ENCODE data around the gene PLXDC2. TPM values are rescaled to one million over a fixed set of nuclear protein-coding genes. Genes with fewer than 3 reads are reported as not detected.

Gene PLXDC2
- total and polyA plus RNA-seq, 2 experiments from 2014 or later = 13.5 to 19.4 TPM

DNA sequence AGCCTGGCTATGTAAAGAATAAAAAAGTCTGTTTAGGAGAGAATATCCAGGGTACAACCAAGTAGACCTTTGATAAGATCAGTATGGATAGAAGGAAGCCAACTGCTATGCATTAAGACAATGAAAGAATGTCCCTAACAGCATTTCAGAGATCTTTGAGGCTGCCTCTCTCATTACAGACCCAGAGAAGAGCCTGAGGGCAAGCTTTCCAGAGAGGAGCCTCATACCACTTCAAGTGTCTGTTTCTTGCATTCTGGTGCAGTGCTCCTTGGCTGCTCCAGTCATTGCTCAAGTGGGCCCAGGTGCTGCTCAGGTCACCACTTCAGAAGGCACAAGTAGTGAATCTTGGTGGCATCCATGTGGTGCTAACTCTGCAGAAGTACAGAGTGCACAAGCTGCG, 514.0 kb downstream of the PLXDC2 start:
- Histone ChIP-seq H3F3A (replicated peaks; ENCODE audit: low read depth) (no peaks in the 10 kb centered on the region), H3K27me3 (ENCODE audit: insufficient read depth) (no peaks in the 10 kb centered on the region), H3K4me1 (ENCODE audit: insufficient read depth) (no peaks in the 10 kb centered on the region), H2AFZ (no peak overlapping the region), H3K9me2 (ENCODE audit: insufficient read depth) (peaks cover 4% of the 10 kb centered on the region), H3K79me2 (replicated peaks; ENCODE audit: insufficient read depth) (no peaks in the 10 kb centered on the region), H4K20me1 (replicated peaks; ENCODE audit: insufficient read depth) (no peaks in the 10 kb centered on the region), H3K4me3 (no peak overlapping the region), H3K36me3 (ENCODE audit: insufficient read depth) (no peaks in the 10 kb centered on the region; the same call in 1 of the 2 replicates), H3K27ac (ENCODE audit: low read depth) (no peak overlapping the region), H3K4me2 (no peak overlapping the region)
- DNase-seq (ENCODE audit: low spot score) = no peak
- Mint-ChIP-seq H3K27ac (no peak overlapping the region), H3K27me3 (ENCODE audit: insufficient read depth, low read depth, poor library complexity) (no peaks in the 10 kb centered on the region), H3K4me3 (no peak overlapping the region), H3K9me3 (peaks cover 26% of the 10 kb centered on the region), H3K4me1 (no peaks in the 10 kb centered on the region; the same call in 2 of the 3 replicates), H3K36me3 (ENCODE audit: low read depth) (peaks cover 23% of the 10 kb centered on the region)
- no peak for TF ChIP-seq REST (IDR thresholded peaks at IDR 0.05; ENCODE audit: unreplicated experiment)
- TF ChIP-seq ZNF114 (CRISPR knock-in tag; IDR thresholded peaks at IDR 0.05) = no peak
- TF ChIP-seq, protein P1, sequence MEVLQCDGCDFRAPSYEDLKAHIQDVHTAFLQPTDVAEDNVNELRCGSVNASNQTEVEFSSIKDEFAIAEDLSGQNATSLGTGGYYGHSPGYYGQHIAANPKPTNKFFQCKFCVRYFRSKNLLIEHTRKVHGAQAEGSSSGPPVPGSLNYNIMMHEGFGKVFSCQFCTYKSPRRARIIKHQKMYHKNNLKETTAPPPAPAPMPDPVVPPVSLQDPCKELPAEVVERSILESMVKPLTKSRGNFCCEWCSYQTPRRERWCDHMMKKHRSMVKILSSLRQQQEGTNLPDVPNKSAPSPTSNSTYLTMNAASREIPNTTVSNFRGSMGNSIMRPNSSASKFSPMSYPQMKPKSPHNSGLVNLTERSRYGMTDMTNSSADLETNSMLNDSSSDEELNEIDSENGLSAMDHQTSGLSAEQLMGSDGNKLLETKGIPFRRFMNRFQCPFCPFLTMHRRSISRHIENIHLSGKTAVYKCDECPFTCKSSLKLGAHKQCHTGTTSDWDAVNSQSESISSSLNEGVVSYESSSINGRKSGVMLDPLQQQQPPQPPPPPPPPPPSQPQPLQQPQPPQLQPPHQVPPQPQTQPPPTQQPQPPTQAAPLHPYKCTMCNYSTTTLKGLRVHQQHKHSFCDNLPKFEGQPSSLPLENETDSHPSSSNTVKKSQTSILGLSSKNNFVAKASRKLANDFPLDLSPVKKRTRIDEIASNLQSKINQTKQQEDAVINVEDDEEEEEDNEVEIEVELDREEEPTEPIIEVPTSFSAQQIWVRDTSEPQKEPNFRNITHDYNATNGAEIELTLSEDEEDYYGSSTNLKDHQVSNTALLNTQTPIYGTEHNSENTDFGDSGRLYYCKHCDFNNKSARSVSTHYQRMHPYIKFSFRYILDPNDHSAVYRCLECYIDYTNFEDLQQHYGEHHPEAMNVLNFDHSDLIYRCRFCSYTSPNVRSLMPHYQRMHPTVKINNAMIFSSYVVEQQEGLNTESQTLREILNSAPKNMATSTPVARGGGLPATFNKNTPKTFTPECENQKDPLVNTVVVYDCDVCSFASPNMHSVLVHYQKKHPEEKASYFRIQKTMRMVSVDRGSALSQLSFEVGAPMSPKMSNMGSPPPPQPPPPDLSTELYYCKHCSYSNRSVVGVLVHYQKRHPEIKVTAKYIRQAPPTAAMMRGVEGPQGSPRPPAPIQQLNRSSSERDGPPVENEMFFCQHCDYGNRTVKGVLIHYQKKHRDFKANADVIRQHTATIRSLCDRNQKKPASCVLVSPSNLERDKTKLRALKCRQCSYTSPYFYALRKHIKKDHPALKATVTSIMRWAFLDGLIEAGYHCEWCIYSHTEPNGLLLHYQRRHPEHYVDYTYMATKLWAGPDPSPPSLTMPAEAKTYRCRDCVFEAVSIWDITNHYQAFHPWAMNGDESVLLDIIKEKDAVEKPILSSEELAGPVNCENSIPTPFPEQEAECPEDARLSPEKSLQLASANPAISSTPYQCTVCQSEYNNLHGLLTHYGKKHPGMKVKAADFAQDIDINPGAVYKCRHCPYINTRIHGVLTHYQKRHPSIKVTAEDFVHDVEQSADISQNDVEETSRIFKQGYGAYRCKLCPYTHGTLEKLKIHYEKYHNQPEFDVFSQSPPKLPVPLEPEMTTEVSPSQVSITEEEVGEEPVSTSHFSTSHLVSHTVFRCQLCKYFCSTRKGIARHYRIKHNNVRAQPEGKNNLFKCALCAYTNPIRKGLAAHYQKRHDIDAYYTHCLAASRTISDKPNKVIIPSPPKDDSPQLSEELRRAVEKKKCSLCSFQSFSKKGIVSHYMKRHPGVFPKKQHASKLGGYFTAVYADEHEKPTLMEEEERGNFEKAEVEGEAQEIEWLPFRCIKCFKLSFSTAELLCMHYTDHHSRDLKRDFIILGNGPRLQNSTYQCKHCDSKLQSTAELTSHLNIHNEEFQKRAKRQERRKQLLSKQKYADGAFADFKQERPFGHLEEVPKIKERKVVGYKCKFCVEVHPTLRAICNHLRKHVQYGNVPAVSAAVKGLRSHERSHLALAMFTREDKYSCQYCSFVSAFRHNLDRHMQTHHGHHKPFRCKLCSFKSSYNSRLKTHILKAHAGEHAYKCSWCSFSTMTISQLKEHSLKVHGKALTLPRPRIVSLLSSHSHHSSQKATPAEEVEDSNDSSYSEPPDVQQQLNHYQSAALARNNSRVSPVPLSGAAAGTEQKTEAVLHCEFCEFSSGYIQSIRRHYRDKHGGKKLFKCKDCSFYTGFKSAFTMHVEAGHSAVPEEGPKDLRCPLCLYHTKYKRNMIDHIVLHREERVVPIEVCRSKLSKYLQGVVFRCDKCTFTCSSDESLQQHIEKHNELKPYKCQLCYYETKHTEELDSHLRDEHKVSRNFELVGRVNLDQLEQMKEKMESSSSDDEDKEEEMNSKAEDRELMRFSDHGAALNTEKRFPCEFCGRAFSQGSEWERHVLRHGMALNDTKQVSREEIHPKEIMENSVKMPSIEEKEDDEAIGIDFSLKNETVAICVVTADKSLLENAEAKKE (CRISPR knock-in tag; IDR thresholded peaks at IDR 0.05) = no peak
- no peak for TF ChIP-seq CREB1 (CRISPR knock-in tag; IDR thresholded peaks at IDR 0.05; ENCODE audit: low read depth)
- TF ChIP-seq STAT1 (IDR thresholded peaks at IDR 0.05; ENCODE audit: unreplicated experiment) = no peak
- no peak for TF ChIP-seq ZNF331 (CRISPR knock-in tag; IDR thresholded peaks at IDR 0.05; ENCODE audit: low read depth)
- TF ChIP-seq JUNB (IDR thresholded peaks at IDR 0.05; ENCODE audit: unreplicated experiment) = no peak
- no peak for TF ChIP-seq NANOG (IDR thresholded peaks at IDR 0.05; ENCODE audit: borderline replicate concordance)
- TF ChIP-seq, protein P2, sequence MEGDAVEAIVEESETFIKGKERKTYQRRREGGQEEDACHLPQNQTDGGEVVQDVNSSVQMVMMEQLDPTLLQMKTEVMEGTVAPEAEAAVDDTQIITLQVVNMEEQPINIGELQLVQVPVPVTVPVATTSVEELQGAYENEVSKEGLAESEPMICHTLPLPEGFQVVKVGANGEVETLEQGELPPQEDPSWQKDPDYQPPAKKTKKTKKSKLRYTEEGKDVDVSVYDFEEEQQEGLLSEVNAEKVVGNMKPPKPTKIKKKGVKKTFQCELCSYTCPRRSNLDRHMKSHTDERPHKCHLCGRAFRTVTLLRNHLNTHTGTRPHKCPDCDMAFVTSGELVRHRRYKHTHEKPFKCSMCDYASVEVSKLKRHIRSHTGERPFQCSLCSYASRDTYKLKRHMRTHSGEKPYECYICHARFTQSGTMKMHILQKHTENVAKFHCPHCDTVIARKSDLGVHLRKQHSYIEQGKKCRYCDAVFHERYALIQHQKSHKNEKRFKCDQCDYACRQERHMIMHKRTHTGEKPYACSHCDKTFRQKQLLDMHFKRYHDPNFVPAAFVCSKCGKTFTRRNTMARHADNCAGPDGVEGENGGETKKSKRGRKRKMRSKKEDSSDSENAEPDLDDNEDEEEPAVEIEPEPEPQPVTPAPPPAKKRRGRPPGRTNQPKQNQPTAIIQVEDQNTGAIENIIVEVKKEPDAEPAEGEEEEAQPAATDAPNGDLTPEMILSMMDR (conservative IDR thresholded peaks at IDR 0.05; ENCODE audit: low read depth in 2 of 2) = no peak
- no peak for TF ChIP-seq ETS1 (IDR thresholded peaks at IDR 0.05)
- no peak for TF ChIP-seq EZH2phosphoT487 (IDR thresholded peaks at IDR 0.05; ENCODE audit: unreplicated experiment)
- ATAC-seq = no peak
